Keratinocyte (primary cell): ENCODE data around the gene AADACL3. TPM values are rescaled to one million over a fixed set of nuclear protein-coding genes. Genes with fewer than 3 reads are reported as not detected.

Source experiments
- DNase-seq: peaks from one replicate; pipeline ENCODE4 v3.0.0-alpha.2; 2011; ENCODE audit warnings: low read depth, missing footprints, low spot score
- FAIRE-seq: peaks from 2 replicates; lab custom pipeline; 2011; peaks lifted over from hg19 to GRCh38; lab: Jason Lieb, UNC
- H2AFZ ChIP-seq: 2 replicates; pipeline ENCODE4 v1.6.0; 2012; ENCODE audit warnings: low read length, control low read depth, inconsistent platforms; ENCODE audit not compliant: control insufficient read depth
- H3K27ac ChIP-seq: 2 replicates; pipeline ENCODE4 v1.5.1; 2011; ENCODE audit warnings: low read length; ENCODE audit not compliant: control insufficient read depth, insufficient read depth
- H3K27me3 ChIP-seq: 3 replicates; pipeline ENCODE4 v1.6.0; 2011; ENCODE audit warnings: low read length; ENCODE audit not compliant: control insufficient read depth, insufficient read depth; ENCODE audit errors: extremely low read depth
- H3K36me3 ChIP-seq, 2 experiments: 2 replicates in 1 of 2; 3 replicates in 1 of 2; pipeline ENCODE4 v1.5.1; 2011; ENCODE audit warnings: low read length in 2 of 2, mild to moderate bottlenecking in 1 of 2; ENCODE audit not compliant: control insufficient read depth in 2 of 2, insufficient read depth in 2 of 2; ENCODE audit errors: extremely low read depth in 1 of 2
- H3K4me1 ChIP-seq: 3 replicates; pipeline ENCODE4 v1.5.1; 2011; ENCODE audit warnings: low read length; ENCODE audit not compliant: control insufficient read depth, insufficient read depth; ENCODE audit errors: extremely low read depth
- H3K4me2 ChIP-seq: 3 replicates; pipeline ENCODE4 v1.6.0; 2011; ENCODE audit warnings: low read depth, low read length; ENCODE audit not compliant: control insufficient read depth, insufficient read depth; ENCODE audit errors: extremely low read depth
- H3K4me3 ChIP-seq, 3 experiments: fragments of 200-600 bp in 1 of 3; sonication (generic) in 1 of 3; 2 replicates in 2 of 3; 3 replicates in 1 of 3; pipeline ENCODE4 v1.5.1; 2011 to 2016; ENCODE audit warnings: low read length in 3 of 3, mild to moderate bottlenecking in 3 of 3, control low read depth in 2 of 3, inconsistent platforms in 1 of 3, low read depth in 1 of 3, mixed read lengths in 1 of 3, mixed run types in 1 of 3, moderate library complexity in 1 of 3; ENCODE audit not compliant: control insufficient read depth in 2 of 3, insufficient read depth in 2 of 3; ENCODE audit errors: extremely low read depth in 1 of 3
- H3K79me2 ChIP-seq: 2 replicates; pipeline ENCODE4 v1.6.0; 2012; ENCODE audit warnings: low read length; ENCODE audit not compliant: control insufficient read depth, insufficient read depth
- H3K9ac ChIP-seq: 3 replicates; pipeline ENCODE4 v1.6.0; 2011; ENCODE audit warnings: low read length; ENCODE audit not compliant: control insufficient read depth, insufficient read depth; ENCODE audit errors: extremely low read depth
- H3K9me1 ChIP-seq: 3 replicates; pipeline ENCODE4 v1.6.0; 2011; ENCODE audit warnings: low read length; ENCODE audit not compliant: control insufficient read depth, insufficient read depth; ENCODE audit errors: extremely low read depth
- H3K9me3 ChIP-seq: 2 replicates; pipeline ENCODE4 v1.5.1; 2012; ENCODE audit warnings: low read depth, low read length; ENCODE audit not compliant: control insufficient read depth
- H4K20me1 ChIP-seq: 3 replicates; pipeline ENCODE4 v1.6.0; 2011; ENCODE audit warnings: low read length; ENCODE audit not compliant: control insufficient read depth, insufficient read depth; ENCODE audit errors: extremely low read depth
- EZH2 ChIP-seq: IDR thresholded peaks from one replicate; pipeline ENCODE4 v1.6.1; 2012; ENCODE audit warnings: inconsistent platforms, mild to moderate bottlenecking, low read length, moderate library complexity
- dilution Hi-C: fragments of 300-500 bp; cut with MboI; formaldehyde crosslinking; loops from one replicate; pipeline ENCODE4 v1.7.0; 2020; ENCODE audit warnings: low sequenced_read_pairs; ENCODE audit not compliant: extremely low pct_ligation_motif_present
- polyA minus RNA-seq, 3 experiments: library from RNA; depleted of rRNA, polyadenylated mRNA; stranded (reverse); fragments of >200 nt; gene quantifications; 1 replicate in 1 of 3; 2 replicates in 1 of 3; 3 replicates in 1 of 3; pipeline ENCODE4 v1.2.3, GENCODE V29; 2011
- polyA plus RNA-seq, 5 experiments: library from polyadenylated mRNA; depleted of rRNA in 3 of 5; stranded (reverse) in 3 of 5; stranded (forward) in 1 of 5; unstranded in 1 of 5; fragments of >200 nt; gene quantifications; 1 replicate in 1 of 5; 2 replicates in 3 of 5; 3 replicates in 1 of 5; pipeline versions ENCODE4 v1.2.1 to v1.2.3, GENCODE V29; 2011 to 2012; ENCODE audit warnings: missing spikeins in 2 of 5, low read depth in 1 of 5, low replicate concordance in 1 of 5
- TF ChIP-seq, protein P1 (sequence below), 3 experiments: IDR thresholded peaks in 1 of 3; conservative IDR thresholded peaks in 1 of 3; optimal IDR thresholded peaks in 1 of 3; 2 replicates in 2 of 3; 3 replicates in 1 of 3; pipeline versions ENCODE3 to v1.5.1; 2011; ENCODE audit warnings: low read length in 3 of 3, mild to moderate bottlenecking in 3 of 3, moderate library complexity in 2 of 3, control low read depth in 1 of 3, inconsistent platforms in 1 of 3; ENCODE audit not compliant: insufficient read depth in 2 of 3; ENCODE audit errors: extremely low read depth in 1 of 3

Gene AADACL3, protein sequence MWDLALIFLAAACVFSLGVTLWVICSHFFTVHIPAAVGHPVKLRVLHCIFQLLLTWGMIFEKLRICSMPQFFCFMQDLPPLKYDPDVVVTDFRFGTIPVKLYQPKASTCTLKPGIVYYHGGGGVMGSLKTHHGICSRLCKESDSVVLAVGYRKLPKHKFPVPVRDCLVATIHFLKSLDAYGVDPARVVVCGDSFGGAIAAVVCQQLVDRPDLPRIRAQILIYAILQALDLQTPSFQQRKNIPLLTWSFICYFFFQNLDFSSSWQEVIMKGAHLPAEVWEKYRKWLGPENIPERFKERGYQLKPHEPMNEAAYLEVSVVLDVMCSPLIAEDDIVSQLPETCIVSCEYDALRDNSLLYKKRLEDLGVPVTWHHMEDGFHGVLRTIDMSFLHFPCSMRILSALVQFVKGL
- polyA plus RNA-seq (0.03 TPM in 1 of 3 replicates, not detected in the others), polyA minus RNA-seq (0.10 TPM in 1 of 3 replicates, not detected in the others)
- not detected for polyA plus RNA-seq (2011; ENCODE audit: low read depth)
- not detected in 2 replicates for polyA plus RNA-seq (2011; cell fraction: cytosol; rRNA removed)
- 0.03 TPM in 1 of 2 replicates, not detected in the other for polyA plus RNA-seq (2011; cell fraction: nucleus; rRNA removed)
- polyA plus RNA-seq (2012; ENCODE audit: low replicate concordance) = 0.06 TPM in 1 of 2 replicates, not detected in the other
- not detected for polyA minus RNA-seq (2011; cell fraction: cytosol; rRNA and poly(A)+ RNA removed)
- polyA minus RNA-seq (2011; cell fraction: nucleus; rRNA and poly(A)+ RNA removed) = not detected in 2 replicates

DNA sequence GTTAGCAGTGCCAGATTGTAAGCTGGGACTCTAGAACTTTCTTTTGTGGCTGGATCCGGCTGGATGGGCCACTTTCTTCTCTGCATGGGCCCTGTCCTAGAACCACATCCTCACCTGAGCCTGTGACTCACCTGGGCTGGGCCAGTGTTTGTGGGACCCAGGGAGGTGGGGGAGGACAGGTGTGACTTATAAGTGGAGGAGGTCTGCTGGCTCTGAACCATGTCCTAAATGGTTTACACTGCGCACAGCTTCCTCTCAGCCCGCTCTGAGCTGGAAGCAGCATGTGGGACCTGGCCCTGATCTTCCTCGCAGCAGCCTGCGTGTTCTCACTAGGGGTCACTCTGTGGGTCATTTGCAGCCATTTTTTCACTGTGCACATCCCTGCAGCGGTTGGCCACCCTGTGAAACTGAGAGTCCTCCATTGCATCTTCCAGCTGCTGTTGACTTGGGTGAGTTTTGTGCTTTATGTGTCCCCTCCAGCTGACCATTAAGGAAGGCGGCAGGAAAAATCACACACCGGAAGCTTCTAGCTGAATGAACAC, at the start of gene AADACL3:
Gene AADACL3, plus strand, starts transcription at position 215 of the 542 bp plus-strand sequence. Its CDS starts 67 bp downstream, at position 282.
- Histone ChIP-seq H3K4me3 (no peak within 1 kb of the TSS), H3K27ac (no peak within 1 kb of the TSS), H3K4me2 (no peak within 1 kb of the TSS), H2AFZ (no peak within 1 kb of the TSS), H3K27me3 (no peaks in the 10 kb centered on the region), H3K9me3 (no peaks in the 10 kb centered on the region), H3K9ac (no peak within 1 kb of the TSS), H4K20me1 (no peaks in the 10 kb centered on the region), H3K36me3 (no peaks in the 10 kb centered on the region), H3K9me1 (no peaks in the 10 kb centered on the region), H3K79me2 (no peaks in the 10 kb centered on the region), H3K4me1 (peaks cover 5% of the 10 kb centered on the region)
- FAIRE-seq (peak; percentile 20), DNase-seq (no peak)
- dilution Hi-C loops = no loop called here
- no peak for TF ChIP-seq EZH2
- TF ChIP-seq, protein P1, sequence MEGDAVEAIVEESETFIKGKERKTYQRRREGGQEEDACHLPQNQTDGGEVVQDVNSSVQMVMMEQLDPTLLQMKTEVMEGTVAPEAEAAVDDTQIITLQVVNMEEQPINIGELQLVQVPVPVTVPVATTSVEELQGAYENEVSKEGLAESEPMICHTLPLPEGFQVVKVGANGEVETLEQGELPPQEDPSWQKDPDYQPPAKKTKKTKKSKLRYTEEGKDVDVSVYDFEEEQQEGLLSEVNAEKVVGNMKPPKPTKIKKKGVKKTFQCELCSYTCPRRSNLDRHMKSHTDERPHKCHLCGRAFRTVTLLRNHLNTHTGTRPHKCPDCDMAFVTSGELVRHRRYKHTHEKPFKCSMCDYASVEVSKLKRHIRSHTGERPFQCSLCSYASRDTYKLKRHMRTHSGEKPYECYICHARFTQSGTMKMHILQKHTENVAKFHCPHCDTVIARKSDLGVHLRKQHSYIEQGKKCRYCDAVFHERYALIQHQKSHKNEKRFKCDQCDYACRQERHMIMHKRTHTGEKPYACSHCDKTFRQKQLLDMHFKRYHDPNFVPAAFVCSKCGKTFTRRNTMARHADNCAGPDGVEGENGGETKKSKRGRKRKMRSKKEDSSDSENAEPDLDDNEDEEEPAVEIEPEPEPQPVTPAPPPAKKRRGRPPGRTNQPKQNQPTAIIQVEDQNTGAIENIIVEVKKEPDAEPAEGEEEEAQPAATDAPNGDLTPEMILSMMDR (optimal IDR thresholded peaks at IDR 0.05 in 1 of 3, IDR thresholded peaks at IDR 0.05 in 1 of 3, conservative IDR thresholded peaks at IDR 0.05 in 1 of 3; ENCODE audit: extremely low read depth in 1 of 3, insufficient read depth in 2 of 3, low read length in 3 of 3) = no peak

DNA sequence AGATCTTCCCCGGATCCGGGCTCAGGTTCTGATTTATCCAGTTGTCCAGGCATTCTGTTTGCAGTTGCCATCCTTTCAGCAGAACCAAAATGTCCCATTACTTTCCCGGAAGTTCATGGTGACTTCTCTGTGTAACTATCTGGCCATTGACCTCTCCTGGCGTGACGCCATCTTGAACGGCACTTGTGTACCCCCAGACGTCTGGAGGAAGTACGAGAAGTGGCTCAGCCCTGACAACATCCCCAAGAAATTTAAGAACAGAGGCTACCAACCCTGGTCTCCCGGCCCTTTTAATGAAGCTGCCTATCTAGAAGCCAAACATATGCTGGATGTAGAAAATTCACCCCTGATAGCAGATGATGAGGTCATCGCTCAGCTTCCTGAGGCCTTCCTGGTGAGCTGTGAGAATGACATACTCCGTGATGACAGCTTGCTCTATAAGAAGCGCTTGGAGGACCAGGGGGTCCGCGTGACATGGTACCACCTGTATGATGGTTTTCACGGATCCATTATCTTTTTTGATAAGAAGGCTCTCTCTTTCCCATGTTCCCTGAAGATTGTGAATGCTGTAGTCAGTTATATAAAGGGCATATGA, 49.7 kb upstream of the AADACL3 start:
- H3K4me3 ChIP-seq = no peak overlapping the region

More for the DNA sequence above, 49.7 kb upstream of the AADACL3 start:
- no peaks in the 10 kb centered on the region for H3K79me2 ChIP-seq
- H3K4me1 ChIP-seq = no peaks in the 10 kb centered on the region
- H4K20me1 ChIP-seq = no peaks in the 10 kb centered on the region
- dilution Hi-C loops = no loop called here
- DNase-seq (no peak), FAIRE-seq (no peak)
- no peak overlapping the region for H2AFZ ChIP-seq
- no peak overlapping the region for H3K9ac ChIP-seq
- H3K9me3 ChIP-seq = no peaks in the 10 kb centered on the region
- H3K9me1 ChIP-seq = no peaks in the 10 kb centered on the region
- H3K4me2 ChIP-seq = no peak overlapping the region
- no peak overlapping the region for H3K27ac ChIP-seq
- TF ChIP-seq, protein P1 (optimal IDR thresholded peaks at IDR 0.05 in 1 of 3, IDR thresholded peaks at IDR 0.05 in 1 of 3, conservative IDR thresholded peaks at IDR 0.05 in 1 of 3; ENCODE audit: extremely low read depth in 1 of 3, insufficient read depth in 2 of 3, low read length in 3 of 3) = no peak
- TF ChIP-seq EZH2 = no peak
- H3K36me3 ChIP-seq = no peaks in the 10 kb centered on the region
- no peaks in the 10 kb centered on the region for H3K27me3 ChIP-seq
